ENCODE measurements around the gene HLA-B.

DNA sequence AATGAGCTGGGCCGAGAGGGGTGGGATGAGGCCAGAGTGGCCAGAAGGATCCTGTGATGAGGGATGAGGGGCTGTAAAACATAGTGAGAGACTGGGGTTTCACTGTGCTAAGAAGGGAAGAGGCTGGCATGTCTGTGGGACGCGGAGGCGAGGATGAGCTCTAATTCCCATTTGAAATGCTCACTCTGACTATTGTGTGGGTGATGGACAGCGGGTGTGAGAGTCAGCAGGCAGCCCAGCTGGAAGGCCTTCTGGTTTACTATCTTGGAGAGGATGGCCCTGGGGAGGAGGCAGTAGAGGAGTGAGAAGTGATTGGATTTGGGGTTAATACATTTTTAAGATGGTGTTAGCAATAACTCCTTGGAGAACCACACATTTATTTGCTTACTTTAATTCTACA is 37.0 kb upstream of the HLA-B start:
- TF ChIP-seq, protein P1, sequence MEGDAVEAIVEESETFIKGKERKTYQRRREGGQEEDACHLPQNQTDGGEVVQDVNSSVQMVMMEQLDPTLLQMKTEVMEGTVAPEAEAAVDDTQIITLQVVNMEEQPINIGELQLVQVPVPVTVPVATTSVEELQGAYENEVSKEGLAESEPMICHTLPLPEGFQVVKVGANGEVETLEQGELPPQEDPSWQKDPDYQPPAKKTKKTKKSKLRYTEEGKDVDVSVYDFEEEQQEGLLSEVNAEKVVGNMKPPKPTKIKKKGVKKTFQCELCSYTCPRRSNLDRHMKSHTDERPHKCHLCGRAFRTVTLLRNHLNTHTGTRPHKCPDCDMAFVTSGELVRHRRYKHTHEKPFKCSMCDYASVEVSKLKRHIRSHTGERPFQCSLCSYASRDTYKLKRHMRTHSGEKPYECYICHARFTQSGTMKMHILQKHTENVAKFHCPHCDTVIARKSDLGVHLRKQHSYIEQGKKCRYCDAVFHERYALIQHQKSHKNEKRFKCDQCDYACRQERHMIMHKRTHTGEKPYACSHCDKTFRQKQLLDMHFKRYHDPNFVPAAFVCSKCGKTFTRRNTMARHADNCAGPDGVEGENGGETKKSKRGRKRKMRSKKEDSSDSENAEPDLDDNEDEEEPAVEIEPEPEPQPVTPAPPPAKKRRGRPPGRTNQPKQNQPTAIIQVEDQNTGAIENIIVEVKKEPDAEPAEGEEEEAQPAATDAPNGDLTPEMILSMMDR (IDR thresholded peaks at IDR 0.05) = no peak
- no peak for TF ChIP-seq POLR2A (IDR thresholded peaks at IDR 0.05)

Measured in stomach (tissue), 4 donors.